Measurements from ENCODE around the gene INPPL1.
"Not testable (repeated sequence)": the region's sequence is repeated elsewhere in the genome, so short reads cannot be mapped to it uniquely, and the experiment has no call there.

Gene INPPL1

GRCh38 chr11:72204886-72205285 lies 19.7 kb upstream of the INPPL1 start:
- Histone ChIP-seq H3K4me3 (replicated peaks; ENCODE audit: insufficient read depth, low read length) (no peak overlapping the region), H3K27me3 (ENCODE audit: insufficient read depth, poor library complexity, severe bottlenecking) (no peaks in the 10 kb centered on the region), H3K27ac (replicated peaks) (no peak overlapping the region)
- TF ChIP-seq REST (IDR thresholded peaks at IDR 0.05; ENCODE audit: insufficient replicate concordance, low read depth) (no peak), GABPA (IDR thresholded peaks at IDR 0.05; ENCODE audit: low read depth) (no peak), CTCF (IDR thresholded peaks at IDR 0.05; ENCODE audit: insufficient read depth, low read length) (no peak), POLR2AphosphoS5 (IDR thresholded peaks at IDR 0.05; ENCODE audit: low read depth) (no peak), SPI1 (IDR thresholded peaks at IDR 0.05; ENCODE audit: borderline replicate concordance, low read depth) (no peak)
- DNase-seq (ENCODE audit: low read depth in 1 of 2, low spot score in 1 of 2) = no peak

- DNase-seq (ENCODE audit: low read depth in 1 of 2, low spot score in 1 of 2); H3K27ac ChIP-seq (replicated peaks); H3K4me3 ChIP-seq (replicated peaks; ENCODE audit: insufficient read depth, low read length); H3K27me3 ChIP-seq (ENCODE audit: insufficient read depth, poor library complexity, severe bottlenecking): not testable (repeated sequence)
Measured at GRCh38 chr11:72206794-72207193, 17.8 kb upstream of the INPPL1 start.

- no peak for DNase-seq (ENCODE audit: low read depth in 1 of 2, low spot score in 1 of 2)
- H3K4me3 ChIP-seq (replicated peaks; ENCODE audit: insufficient read depth, low read length) = no peak overlapping the region
- no peaks in the 10 kb centered on the region for H3K27me3 ChIP-seq (ENCODE audit: insufficient read depth, poor library complexity, severe bottlenecking)
- TF ChIP-seq POLR2AphosphoS5 (IDR thresholded peaks at IDR 0.05; ENCODE audit: low read depth) (no peak), SPI1 (IDR thresholded peaks at IDR 0.05; ENCODE audit: borderline replicate concordance, low read depth) (no peak), REST (IDR thresholded peaks at IDR 0.05; ENCODE audit: insufficient replicate concordance, low read depth) (no peak), GABPA (IDR thresholded peaks at IDR 0.05; ENCODE audit: low read depth) (no peak), CTCF (IDR thresholded peaks at IDR 0.05; ENCODE audit: insufficient read depth, low read length) (no peak)
- no peak overlapping the region for H3K27ac ChIP-seq (replicated peaks)
Measured at GRCh38 chr11:72208281-72208680, 16.3 kb upstream of the INPPL1 start.

- DNase-seq (ENCODE audit: low read depth in 1 of 2, low spot score in 1 of 2) = peak in 1 of 2 experiments; percentile 66
- TF ChIP-seq CTCF (IDR thresholded peaks at IDR 0.05; ENCODE audit: insufficient read depth, low read length) (no peak), GABPA (IDR thresholded peaks at IDR 0.05; ENCODE audit: low read depth) (no peak), REST (IDR thresholded peaks at IDR 0.05; ENCODE audit: insufficient replicate concordance, low read depth) (no peak), SPI1 (IDR thresholded peaks at IDR 0.05; ENCODE audit: borderline replicate concordance, low read depth) (peak; percentile 65; the same call in 1 of the 2 replicates), POLR2AphosphoS5 (IDR thresholded peaks at IDR 0.05; ENCODE audit: low read depth) (no peak)
- no peak overlapping the region for H3K4me3 ChIP-seq (replicated peaks; ENCODE audit: insufficient read depth, low read length)
- H3K27me3 ChIP-seq (ENCODE audit: insufficient read depth, poor library complexity, severe bottlenecking) = no peaks in the 10 kb centered on the region
- no peak overlapping the region for H3K27ac ChIP-seq (replicated peaks)
Measured at GRCh38 chr11:72209101-72209500, 15.5 kb upstream of the INPPL1 start.
